ENCODE measurements around the gene CUL5.

Gene CUL5

DNA sequence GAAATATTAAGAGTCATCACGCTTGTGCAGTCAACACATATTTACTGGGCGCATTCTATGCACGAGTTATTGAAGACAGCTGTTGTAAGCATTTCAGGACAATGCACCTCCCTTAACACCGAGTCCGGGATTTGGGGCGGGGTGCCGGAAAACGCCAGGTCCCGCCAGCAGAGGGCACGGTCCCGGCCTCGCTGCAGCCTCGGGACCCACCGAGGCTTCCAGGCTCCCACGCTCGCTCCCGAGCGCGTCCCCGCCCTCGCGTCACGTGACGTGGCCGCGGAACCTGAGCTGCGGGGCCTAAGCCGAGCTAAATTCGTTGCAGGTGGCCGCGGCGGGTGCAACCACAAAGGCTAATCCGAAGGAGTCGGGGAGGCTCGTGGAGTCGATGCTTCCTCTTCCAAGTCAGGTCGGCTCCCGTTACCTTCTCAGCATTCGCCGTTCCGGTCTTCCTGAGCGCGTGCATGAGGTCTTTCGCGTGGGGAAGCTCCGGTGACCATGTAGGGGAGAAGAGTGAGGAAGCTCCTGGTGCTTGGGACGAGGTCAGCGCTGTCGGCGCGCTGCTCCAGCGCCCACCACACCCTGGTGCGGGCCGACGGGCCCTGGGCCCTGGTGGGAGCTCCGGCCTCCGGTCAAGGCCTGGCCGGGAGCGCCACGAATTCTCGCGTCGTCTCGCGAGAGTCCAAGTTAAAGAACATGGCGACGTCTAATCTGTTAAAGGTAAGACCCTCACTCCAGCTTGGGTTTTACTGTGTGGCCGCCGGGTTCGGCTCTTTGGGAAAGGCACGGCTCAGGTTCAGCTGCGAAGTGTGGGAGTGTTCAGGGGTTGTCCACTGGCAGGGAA is at the start of gene CUL5:
Gene CUL5, plus strand, starts transcription at position 243 of the 841 bp plus-strand sequence. Its CDS starts 451 bp downstream, at position 694.
- DNase-seq (ENCODE audit: low read depth) = peak; percentile 73

GRCh38 chr11:107961480-107961879 is 47.2 kb upstream of the CUL5 start:
- H3K4me3 ChIP-seq (ENCODE audit: low read depth, low read length) = no peak overlapping the region
- DNase-seq (ENCODE audit: low read depth) = no peak

More for the DNA sequence above, at the start of gene CUL5:
- peak within 1 kb of the TSS; percentile 76 for H3K4me3 ChIP-seq (ENCODE audit: low read depth, low read length)

GRCh38 chr11:107962181-107962580 is 46.5 kb upstream of the CUL5 start:
- no peak for DNase-seq (ENCODE audit: low read depth)
- no peak overlapping the region for H3K4me3 ChIP-seq (ENCODE audit: low read depth, low read length)

DNA sequence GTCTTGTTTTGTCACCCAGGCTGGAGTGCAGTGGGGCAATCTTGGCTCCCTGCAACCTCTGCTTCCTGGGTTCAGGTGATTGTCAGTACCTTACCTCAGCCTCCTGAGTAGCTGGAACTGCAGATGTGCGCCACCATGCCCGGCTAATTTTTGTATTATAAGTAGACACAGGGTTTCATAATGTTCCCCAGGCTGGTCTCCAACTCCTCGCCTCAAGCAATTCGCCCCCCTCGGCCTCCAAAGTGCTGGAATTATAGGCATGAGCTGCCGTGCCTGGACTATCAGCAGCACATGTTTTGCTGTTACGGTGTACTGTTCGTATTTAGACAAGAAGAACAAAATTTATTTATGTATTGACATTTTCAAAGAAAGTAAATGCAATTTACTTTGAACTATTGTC is 45.6 kb upstream of the CUL5 start:
- no peak for DNase-seq (ENCODE audit: low read depth)
- no peak overlapping the region for H3K4me3 ChIP-seq (ENCODE audit: low read depth, low read length)

- no peak overlapping the region for H3K4me3 ChIP-seq (ENCODE audit: low read depth, low read length)
- no peak for DNase-seq (ENCODE audit: low read depth)
Observed at GRCh38 chr11:107969219-107969618, 39.5 kb upstream of the CUL5 start.

- DNase-seq (ENCODE audit: low read depth) = no peak
- no peak overlapping the region for H3K4me3 ChIP-seq (ENCODE audit: low read depth, low read length)
Observed at GRCh38 chr11:107970049-107970448, 38.6 kb upstream of the CUL5 start.

GRCh38 chr11:107973641-107974040 is 35.1 kb upstream of the CUL5 start:
- no peak for DNase-seq (ENCODE audit: low read depth)
- H3K4me3 ChIP-seq (ENCODE audit: low read depth, low read length) = no peak overlapping the region

- DNase-seq (ENCODE audit: low read depth) = no peak
- H3K4me3 ChIP-seq (ENCODE audit: low read depth, low read length) = no peak overlapping the region
Observed at GRCh38 chr11:107988397-107989158, 20.1 kb upstream of the CUL5 start.

- no peak overlapping the region for H3K4me3 ChIP-seq (ENCODE audit: low read depth, low read length)
- DNase-seq (ENCODE audit: low read depth) = no peak
Observed at GRCh38 chr11:107991868-107992414, 16.8 kb upstream of the CUL5 start.

- no peak for DNase-seq (ENCODE audit: low read depth)
- no peak overlapping the region for H3K4me3 ChIP-seq (ENCODE audit: low read depth, low read length)
Observed at GRCh38 chr11:107996006-107996776, 12.5 kb upstream of the CUL5 start.

DNA sequence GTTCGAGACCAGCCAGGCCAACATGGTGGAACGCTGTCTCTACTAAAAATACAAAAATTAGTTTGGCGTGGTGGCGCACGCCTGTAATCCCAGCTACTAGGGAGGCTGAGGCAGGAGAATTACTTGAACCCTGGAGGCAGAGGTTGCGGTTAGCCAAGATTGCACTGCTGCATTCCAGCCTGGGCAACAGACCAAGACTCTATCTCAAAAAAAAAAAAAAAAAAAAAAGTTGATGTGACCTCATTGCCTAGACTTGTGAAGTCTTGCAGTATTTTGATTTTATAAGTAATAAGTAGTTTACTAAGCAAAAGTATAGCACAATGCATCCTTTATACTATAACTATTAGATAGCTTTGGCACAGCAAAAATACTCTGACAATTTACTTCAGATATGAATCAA is 9.9 kb upstream of the CUL5 start:
- no peak overlapping the region for H3K4me3 ChIP-seq (ENCODE audit: low read depth, low read length)
- DNase-seq (ENCODE audit: low read depth) = no peak

DNA sequence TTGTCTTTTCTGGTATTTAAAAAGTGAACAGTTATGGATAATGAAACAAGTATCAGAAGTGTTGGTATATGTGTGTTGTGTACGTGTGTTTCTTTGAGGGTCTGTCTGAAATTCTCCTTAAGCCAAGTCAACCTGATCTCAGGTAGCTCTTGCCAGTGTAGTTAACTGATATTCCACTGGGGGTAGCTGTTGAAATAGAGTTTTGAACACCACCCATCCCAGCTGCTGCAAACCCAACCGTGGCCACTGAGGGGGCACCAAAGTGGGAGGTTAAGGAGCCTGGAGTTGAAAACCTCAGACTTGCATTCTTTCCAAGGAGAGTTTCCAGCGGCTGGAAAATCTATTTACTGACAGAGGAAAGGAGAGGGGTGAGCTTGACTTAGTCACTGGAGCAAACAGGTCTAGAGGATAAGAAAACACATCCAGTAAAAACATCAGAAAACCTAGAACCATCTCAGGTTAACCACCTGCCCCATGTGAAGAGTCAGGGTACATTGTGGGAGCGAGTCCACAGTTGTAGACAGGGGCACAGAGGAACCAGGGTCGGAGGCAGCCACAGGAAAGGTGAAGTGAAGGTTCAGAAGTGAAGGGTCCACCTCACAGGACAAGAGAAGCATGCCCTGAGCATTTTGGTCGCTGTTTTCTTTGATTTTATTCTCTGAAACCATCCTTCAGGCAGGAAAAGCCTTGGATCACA is 8.8 kb upstream of the CUL5 start:
- no peak for DNase-seq (ENCODE audit: low read depth)
- H3K4me3 ChIP-seq (ENCODE audit: low read depth, low read length) = no peak overlapping the region

GRCh38 chr11:108002476-108002875 is 6.2 kb upstream of the CUL5 start:
- no peak for DNase-seq (ENCODE audit: low read depth)
- no peak overlapping the region for H3K4me3 ChIP-seq (ENCODE audit: low read depth, low read length)

DNA sequence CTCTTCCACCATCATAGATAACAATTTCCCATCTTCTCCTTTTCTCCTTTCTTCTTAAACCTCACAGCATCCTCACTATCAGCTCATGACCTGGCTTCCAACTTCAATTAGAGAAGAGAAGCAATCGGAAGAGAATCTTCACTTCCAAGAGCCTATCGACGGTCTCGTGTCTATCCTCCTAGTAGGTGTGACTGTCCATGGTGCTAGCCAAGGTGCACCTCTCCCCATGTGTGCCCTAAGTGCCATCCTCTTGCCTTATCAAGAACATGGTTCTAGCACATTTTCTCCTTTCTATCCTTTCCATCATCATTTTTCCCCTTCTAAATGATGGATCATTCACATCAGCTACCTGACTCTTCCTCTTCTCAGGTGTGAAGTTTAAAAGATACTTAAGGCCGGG is 5.1 kb upstream of the CUL5 start:
- no peak overlapping the region for H3K4me3 ChIP-seq (ENCODE audit: low read depth, low read length)
- no peak for DNase-seq (ENCODE audit: low read depth)

DNA sequence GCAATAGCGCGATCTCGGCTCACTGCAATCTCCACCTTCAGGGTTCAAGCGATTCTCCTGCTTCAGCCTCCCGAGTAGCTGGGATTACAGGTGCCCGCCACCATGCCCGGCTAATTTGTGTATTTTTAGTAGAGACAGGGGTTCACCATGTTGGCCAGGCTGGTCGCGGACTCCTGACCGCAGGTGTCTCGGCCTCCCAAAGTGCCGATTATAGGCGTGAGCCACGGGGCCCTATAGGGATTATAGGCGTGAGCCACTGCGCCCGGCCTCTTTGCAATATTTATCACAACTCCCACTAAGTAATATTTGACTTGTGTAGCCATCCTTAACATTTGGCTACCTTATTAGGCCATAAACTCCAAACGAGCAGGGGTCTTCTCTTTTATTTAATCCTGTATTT is 879 bp upstream of the CUL5 start:
- no peak for DNase-seq (ENCODE audit: low read depth)
- H3K4me3 ChIP-seq (ENCODE audit: low read depth, low read length) = no peak overlapping the region

DNA sequence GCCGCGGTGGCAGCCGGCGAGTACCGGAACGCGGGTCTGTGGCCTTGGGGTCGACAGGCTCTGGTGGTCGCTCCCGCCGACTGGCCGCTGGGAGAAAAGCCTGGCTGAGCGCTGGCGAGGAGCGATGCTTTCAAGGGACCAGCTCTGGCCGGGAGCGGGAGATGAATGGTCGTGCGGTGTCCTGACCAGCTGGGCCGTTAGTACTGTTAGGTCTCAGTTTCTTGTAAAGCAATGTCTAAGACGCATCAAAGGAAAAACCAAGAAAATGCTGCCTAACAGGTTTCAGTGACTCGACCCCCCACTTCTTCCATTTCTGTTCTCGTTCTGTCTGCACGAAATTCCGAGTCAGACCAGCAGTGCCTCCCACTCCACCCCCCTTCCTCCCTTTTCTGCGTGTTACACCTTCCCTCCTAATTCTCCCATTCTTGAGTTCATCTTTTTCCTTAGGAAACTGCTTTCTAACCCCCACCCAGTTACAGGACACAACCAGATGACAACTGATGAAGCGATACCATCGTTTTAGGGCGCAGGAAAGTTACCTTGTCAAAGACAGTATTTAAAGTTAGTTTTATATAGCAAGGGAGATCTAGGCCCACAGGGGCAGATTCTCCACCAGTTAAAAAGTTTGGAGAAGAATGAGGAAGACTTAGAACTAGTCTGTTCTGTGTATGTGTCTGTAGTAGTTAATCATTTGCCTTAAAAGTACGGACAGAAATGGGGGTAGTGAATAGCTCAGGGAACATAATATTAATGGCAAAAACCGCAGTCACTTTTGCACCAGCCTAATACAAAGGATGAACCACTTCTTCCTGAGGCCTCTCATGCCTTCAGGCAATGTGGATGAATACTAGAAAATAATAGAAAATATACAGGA is 1.0 kb downstream of the CUL5 start:
- peak overlapping the region; percentile 76 for H3K4me3 ChIP-seq (ENCODE audit: low read depth, low read length)
- DNase-seq (ENCODE audit: low read depth) = no peak

- no peak overlapping the region for H3K4me3 ChIP-seq (ENCODE audit: low read depth, low read length)
- DNase-seq (ENCODE audit: low read depth) = no peak
Observed at GRCh38 chr11:108012139-108012725, 3.5 kb downstream of the CUL5 start.

- DNase-seq (ENCODE audit: low read depth) = no peak
- no peak overlapping the region for H3K4me3 ChIP-seq (ENCODE audit: low read depth, low read length)
Observed at GRCh38 chr11:108016647-108017046, 7.9 kb downstream of the CUL5 start.
